ENCODE results near the gene ST6GALNAC2. TPM values are rescaled to one million over a fixed set of nuclear protein-coding genes. Genes with fewer than 3 reads are reported as not detected.
A peak's percentile ranks its signal among the peaks of the same experiment; 100 is the strongest.
"Not testable (repeated sequence)": the region's sequence is repeated elsewhere in the genome, so short reads cannot be mapped to it uniquely, and the experiment has no call there.

ST6GALNAC2 gene
- total and polyA plus RNA-seq, 8 donors: 1.2 to 17.8 (median 4.7) TPM

DNA sequence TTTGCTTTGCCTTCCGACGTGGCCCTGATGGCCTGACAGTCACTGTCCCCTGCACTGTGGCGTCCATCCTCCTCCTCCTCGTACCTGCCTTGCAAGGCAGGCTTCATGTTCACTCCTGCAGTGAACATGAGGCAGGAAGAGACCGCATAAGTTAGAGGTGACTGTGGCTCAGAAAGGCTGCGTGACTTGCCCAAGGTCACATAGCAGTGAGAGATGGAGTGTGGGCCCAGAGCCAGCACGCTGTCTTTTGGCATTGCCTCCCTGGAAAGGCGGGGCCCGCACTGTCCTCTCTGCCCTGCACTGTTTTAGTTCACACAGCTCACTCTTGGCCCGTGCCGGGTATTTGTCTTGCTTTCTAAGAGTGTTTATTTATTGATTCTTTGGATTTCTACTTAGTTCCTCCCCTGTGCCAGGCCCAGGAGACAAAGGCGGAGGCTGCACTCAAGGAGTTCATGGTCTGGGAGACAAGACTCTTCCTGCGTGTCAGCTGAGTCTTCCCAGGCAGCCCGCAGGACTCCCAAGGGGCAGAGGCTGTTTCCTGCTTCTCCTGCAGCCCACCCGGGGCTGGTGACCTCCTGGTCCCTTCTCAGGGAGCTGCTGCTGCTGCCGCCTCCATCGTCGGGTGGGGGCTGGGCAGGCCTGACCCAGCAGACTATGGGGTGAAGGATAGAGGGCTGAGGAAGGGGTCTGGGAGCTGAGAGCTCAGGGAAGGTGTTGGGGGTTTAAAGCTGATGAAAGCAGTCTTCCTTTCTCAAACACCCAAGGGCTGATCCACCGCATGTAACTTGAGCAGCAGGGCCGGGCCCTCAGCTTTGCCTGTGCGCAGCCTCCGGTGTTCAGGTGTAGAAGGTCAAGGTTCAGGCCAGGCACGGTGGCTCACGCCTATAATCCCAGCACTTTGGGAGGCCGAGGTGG, 60.8 kb downstream of the ST6GALNAC2 start:
- Histone ChIP-seq H3K36me3 (no peaks in the 10 kb centered on the region), H3K27ac (peak overlapping the region; percentile 28 to 68 (median 66)), H3K9me3 (no peaks in the 10 kb centered on the region), H3K4me3 (no peak overlapping the region), H3K27me3 (peaks cover 0 to 24% (median 0%) of the 10 kb centered on the region in 3 donors), H3K4me1 (peaks cover 28 to 58% (median 43%) of the 10 kb centered on the region in 4 donors)
- WGBS, 5 donors: 26 to 49% (median 35%) methylated on average over 21 to 25 of the region's 25 CpGs
- TF ChIP-seq POLR2A (IDR thresholded peaks at IDR 0.05) (no peak), EP300 (IDR thresholded peaks at IDR 0.05) (no peak), POLR2AphosphoS5 (IDR thresholded peaks at IDR 0.05) (peak in 2 of 3 donors; percentile 26 to 31)
- TF ChIP-seq, protein P1, sequence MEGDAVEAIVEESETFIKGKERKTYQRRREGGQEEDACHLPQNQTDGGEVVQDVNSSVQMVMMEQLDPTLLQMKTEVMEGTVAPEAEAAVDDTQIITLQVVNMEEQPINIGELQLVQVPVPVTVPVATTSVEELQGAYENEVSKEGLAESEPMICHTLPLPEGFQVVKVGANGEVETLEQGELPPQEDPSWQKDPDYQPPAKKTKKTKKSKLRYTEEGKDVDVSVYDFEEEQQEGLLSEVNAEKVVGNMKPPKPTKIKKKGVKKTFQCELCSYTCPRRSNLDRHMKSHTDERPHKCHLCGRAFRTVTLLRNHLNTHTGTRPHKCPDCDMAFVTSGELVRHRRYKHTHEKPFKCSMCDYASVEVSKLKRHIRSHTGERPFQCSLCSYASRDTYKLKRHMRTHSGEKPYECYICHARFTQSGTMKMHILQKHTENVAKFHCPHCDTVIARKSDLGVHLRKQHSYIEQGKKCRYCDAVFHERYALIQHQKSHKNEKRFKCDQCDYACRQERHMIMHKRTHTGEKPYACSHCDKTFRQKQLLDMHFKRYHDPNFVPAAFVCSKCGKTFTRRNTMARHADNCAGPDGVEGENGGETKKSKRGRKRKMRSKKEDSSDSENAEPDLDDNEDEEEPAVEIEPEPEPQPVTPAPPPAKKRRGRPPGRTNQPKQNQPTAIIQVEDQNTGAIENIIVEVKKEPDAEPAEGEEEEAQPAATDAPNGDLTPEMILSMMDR (IDR thresholded peaks at IDR 0.05): no peak
- intact Hi-C loops (cut with DNase I; ENCODE audit: low total_unique reads): loop anchor here (5.0 kb wide), 1 partner anchor 97 kb away; no protein-coding TSS in a partner anchor
- peak; percentile 74 to 84 for DNase-seq

GRCh38 chr17:76523084-76524037, 62.3 kb downstream of the ST6GALNAC2 start:
- Histone ChIP-seq H3K4me3 (no peak overlapping the region), H3K9me3 (no peaks in the 10 kb centered on the region), H3K27ac (no peak overlapping the region), H3K27me3 (peaks cover 0 to 24% (median 0%) of the 10 kb centered on the region in 3 donors), H3K4me1 (peaks cover 13 to 43% (median 29%) of the 10 kb centered on the region in 4 donors), H3K36me3 (no peaks in the 10 kb centered on the region)
- WGBS, 5 donors: 21 to 36% (median 22%) methylated on average over 23 to 35 of the region's 35 CpGs
- intact Hi-C loops (cut with DNase I; ENCODE audit: low total_unique reads): loop anchor here (5.0 kb wide), 1 partner anchor 99 kb away; no protein-coding TSS in a partner anchor
- TF ChIP-seq POLR2A (IDR thresholded peaks at IDR 0.05): no peak
- no peak for TF ChIP-seq EP300 (IDR thresholded peaks at IDR 0.05)
- TF ChIP-seq POLR2AphosphoS5 (IDR thresholded peaks at IDR 0.05): peak in 1 of 3 donors; percentile 67
- TF ChIP-seq, protein P1 (IDR thresholded peaks at IDR 0.05): peak in 6 of 7 experiments; percentile 84 to 100 (median 98)
- DNase-seq: peak; percentile 83 to 91

- H3K27ac ChIP-seq, H3K36me3 ChIP-seq, H3K4me3 ChIP-seq, H3K9me3 ChIP-seq, DNase-seq: not testable (repeated sequence)
- peaks cover 12 to 28% (median 23%) of the 10 kb centered on the region in 4 donors for H3K4me1 ChIP-seq
- 78 to 91% (median 84%) methylated on average over 10 of the region's 10 CpGs for WGBS, 5 donors
- H3K27me3 ChIP-seq: peaks cover 0 to 15% (median 0%) of the 10 kb centered on the region in 3 donors
- intact Hi-C loops (cut with DNase I; ENCODE audit: low total_unique reads): loop anchor here (5.0 kb wide), 1 partner anchor 101 kb away; no protein-coding TSS in a partner anchor
Measured at GRCh38 chr17:76521683-76522082, 64.0 kb downstream of the ST6GALNAC2 start.

DNA sequence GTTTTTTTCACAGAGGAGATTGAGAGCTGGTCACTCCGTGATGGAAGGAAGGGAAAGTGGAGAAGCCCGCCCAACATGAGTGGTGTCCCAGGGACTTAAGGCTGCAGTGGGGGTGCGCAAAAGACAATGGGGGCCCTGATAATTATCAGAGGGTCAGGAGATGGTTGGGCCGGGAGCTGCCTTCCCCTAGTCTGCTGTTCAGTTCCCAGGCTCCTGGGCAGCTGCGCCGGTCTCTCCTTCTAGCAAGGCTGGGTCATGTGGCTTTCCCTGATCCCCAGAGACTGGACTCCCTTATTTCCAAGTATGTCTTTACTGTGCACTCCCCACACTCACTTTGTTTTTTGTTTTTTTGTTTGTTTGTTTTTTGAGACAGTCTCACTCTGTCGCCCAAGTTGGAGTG, 64.4 kb downstream of the ST6GALNAC2 start:
- WGBS, 5 donors: 82 to 93% (median 90%) methylated on average over 7 of the region's 7 CpGs
- H3K4me3 ChIP-seq: no peak overlapping the region
- TF ChIP-seq EP300 (IDR thresholded peaks at IDR 0.05): no peak
- no peak for TF ChIP-seq POLR2A (IDR thresholded peaks at IDR 0.05)
- TF ChIP-seq POLR2AphosphoS5 (IDR thresholded peaks at IDR 0.05): no peak
- TF ChIP-seq, protein P1 (IDR thresholded peaks at IDR 0.05): no peak
- no peaks in the 10 kb centered on the region for H3K9me3 ChIP-seq
- no peak overlapping the region for H3K27ac ChIP-seq
- peaks cover 0 to 15% (median 0%) of the 10 kb centered on the region in 3 donors for H3K27me3 ChIP-seq
- DNase-seq: no peak
- peaks cover 12 to 28% (median 23%) of the 10 kb centered on the region in 4 donors for H3K4me1 ChIP-seq
- intact Hi-C loops (cut with DNase I; ENCODE audit: low total_unique reads): loop anchor here (5.0 kb wide), 1 partner anchor 101 kb away; no protein-coding TSS in a partner anchor
- H3K36me3 ChIP-seq: no peaks in the 10 kb centered on the region

All from stomach (tissue), 9 donors.